ENCODE measurements around the gene AZIN2.

GRCh38 chr1:33119532-33120217 is 38.7 kb downstream of the AZIN2 start:
- TF ChIP-seq YY1 (IDR thresholded peaks at IDR 0.05; ENCODE audit: low read depth, low read length) (no peak), ZNF274 (IDR thresholded peaks at IDR 0.05; ENCODE audit: borderline replicate concordance, extremely low read depth, low read length) (no peak), SP2 (IDR thresholded peaks at IDR 0.05; ENCODE audit: low read length) (no peak), CTCF (IDR thresholded peaks at IDR 0.05; ENCODE audit: control extremely low read depth in 1 of 3, insufficient read depth in 1 of 3, low read depth in 1 of 3, low read length in 3 of 3) (peak; percentile 22 to 71 (median 70); a peak in 3 of 4 replicates), HDAC6 (IDR thresholded peaks at IDR 0.05; ENCODE audit: low read depth, low read length) (no peak), GTF2F1 (IDR thresholded peaks at IDR 0.05; ENCODE audit: borderline replicate concordance, low read depth, low read length) (no peak), BACH1 (IDR thresholded peaks at IDR 0.05; ENCODE audit: low read length) (no peak), TEAD4 (IDR thresholded peaks at IDR 0.05; ENCODE audit: low read depth, low read length) (no peak), EP300 (IDR thresholded peaks at IDR 0.05; ENCODE audit: borderline replicate concordance in 1 of 2, low read depth in 2 of 2, low read length in 2 of 2) (no peak), EZH2 (IDR thresholded peaks at IDR 0.05; ENCODE audit: low read depth, low read length, severe bottlenecking) (no peak), NRF1 (IDR thresholded peaks at IDR 0.05; ENCODE audit: low read depth, low read length) (no peak)
- TF ChIP-seq, protein P1, sequence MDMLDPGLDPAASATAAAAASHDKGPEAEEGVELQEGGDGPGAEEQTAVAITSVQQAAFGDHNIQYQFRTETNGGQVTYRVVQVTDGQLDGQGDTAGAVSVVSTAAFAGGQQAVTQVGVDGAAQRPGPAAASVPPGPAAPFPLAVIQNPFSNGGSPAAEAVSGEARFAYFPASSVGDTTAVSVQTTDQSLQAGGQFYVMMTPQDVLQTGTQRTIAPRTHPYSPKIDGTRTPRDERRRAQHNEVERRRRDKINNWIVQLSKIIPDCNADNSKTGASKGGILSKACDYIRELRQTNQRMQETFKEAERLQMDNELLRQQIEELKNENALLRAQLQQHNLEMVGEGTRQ (IDR thresholded peaks at IDR 0.05; ENCODE audit: low read length) = peak; percentile 92
- TF ChIP-seq, protein P2, sequence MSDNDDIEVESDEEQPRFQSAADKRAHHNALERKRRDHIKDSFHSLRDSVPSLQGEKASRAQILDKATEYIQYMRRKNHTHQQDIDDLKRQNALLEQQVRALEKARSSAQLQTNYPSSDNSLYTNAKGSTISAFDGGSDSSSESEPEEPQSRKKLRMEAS (IDR thresholded peaks at IDR 0.05) = peak; percentile 74

All from H1 (cell line).